HG03280 (cell line): Measurements from ENCODE around the gene HSP90AA1.

Experiments
- ATAC-seq: cut with Tn5 transposase; IDR thresholded peaks from one replicate; pipeline ENCODE4 v1.9.1; 2021; ENCODE audit warnings: mild to moderate bottlenecking, moderate library complexity; ENCODE audit not compliant: unreplicated experiment

Gene HSP90AA1

DNA sequence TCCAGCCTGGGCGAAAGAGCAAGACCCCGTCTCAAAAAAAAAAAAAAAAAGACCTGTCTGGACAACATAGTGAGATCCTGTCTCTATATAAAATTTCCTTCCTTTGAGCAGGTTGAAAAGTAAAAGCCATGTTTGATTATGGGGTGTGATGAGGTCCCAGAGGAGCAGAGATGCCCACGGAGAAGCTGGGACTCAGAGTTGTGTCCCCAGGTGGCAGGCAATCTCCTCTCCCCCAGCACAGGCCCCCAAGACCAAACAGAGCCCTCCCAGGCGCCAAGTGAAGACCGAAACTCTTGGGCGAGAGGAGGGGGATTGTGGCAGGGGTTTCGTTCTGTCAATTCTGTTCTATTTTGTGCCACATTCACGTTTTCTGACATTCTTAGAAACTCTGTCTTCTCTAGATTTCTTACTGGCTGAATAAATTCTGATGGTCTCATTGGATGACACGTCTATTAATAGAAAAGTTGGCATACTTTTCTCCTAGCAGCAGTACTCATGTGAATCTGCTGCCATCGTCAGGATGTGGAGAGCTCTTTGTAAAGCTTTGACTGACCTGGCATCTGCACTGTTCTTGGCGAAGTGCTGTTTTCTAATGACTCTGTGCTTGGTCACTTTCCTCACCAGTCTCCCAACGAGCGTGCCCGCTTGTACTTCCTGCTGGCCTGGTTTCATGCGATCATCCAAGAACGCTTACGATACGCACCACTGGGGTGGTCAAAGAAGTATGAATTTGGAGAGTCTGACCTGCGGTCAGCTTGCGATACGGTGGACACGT lies 43.4 kb downstream of the HSP90AA1 start:
- ATAC-seq = no peak

DNA sequence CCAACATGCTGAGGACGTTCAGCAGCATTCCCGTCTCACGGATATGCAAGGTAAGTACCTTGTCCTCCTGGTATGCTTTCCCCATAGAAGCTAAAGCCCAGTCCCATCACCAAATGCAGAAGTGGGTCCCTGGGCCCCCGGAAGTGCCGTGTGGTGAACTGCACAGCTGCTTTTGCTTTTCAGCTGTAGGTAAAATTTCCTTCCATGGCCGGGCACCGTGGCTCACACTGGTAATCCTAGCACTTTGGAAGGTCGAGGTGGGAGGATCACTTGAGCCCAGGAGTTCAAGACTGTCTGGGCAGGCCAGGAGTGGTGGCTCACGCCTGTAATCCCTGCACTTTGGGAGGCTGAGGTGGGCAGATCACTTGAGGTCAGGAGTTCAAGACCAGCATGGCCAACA lies 44.1 kb downstream of the HSP90AA1 start:
- no peak for ATAC-seq

DNA sequence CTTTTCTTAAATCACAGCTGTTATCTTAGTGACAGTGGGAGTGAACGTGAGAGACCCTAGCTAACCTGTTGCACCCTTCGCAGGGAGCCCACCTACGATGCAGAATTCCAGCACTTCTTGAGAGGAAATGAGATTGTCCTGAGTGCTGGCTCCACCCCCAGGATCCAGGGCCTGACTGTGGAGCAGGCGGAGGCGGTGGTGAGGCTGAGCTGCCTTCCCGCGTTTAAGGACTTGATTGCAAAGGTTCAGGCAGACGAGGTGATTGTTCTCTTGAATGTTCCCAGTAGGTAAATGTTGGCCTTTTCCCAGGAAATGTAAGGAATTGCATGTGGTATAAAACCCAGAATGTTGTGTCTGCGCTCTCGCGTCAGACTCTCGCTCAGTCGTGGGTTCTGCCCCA lies 46.7 kb downstream of the HSP90AA1 start:
- ATAC-seq = no peak

DNA sequence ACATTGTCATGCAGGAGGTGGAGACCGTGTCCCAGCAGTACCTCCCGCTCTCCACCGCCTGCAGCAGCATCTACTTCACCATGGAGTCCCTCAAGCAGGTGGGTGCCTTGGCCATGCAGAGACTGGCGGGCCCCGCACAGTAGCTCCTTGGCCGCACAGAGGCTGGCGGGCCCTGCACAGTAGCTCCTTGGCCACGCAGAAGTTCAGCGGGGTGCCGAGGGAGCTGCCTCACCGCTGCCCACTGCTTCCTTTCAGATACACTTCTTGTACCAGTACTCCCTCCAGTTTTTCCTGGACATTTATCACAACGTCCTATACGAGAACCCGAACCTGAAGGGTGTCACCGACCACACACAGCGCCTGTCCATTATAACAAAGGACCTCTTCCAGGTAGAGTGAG lies 47.7 kb downstream of the HSP90AA1 start:
- ATAC-seq = no peak

DNA sequence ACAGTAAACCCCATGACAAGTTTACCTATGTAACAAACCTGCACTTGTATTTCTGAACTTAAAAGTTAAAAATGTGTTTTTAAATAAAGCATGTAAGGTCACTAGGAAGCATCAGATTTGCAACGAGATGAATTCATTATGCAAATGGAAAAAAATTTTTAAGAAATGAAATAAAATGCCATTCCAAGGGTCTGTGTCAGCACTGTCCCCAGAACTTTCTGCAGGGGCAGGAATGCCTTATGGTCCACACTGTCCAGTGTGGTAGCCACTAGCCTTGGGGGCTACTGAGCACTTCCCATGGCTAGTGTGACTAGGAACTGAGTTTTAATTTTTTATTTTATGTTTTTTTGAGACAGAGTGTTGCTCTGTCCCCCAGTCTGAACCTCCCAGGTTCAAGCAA lies 49.2 kb downstream of the HSP90AA1 start:
- ATAC-seq = no peak

DNA sequence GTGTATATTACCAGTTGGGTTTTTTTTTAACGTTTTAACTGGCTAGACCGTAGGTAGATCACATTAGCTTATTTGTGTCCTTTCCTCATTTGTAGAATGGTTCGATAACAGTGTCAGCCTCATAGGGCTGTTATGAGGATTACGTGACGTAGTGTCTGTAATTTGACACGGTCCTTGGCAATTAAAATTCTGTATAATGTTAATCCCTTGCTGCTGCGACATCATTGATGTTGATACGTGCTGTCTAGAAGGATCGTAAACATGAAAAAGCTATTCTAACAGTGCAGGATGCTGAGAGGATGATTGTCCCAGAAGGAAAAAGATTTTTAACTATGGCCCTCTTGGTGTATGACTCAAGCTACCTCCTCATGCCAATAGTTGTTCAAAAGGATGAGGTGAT lies 50.9 kb downstream of the HSP90AA1 start:
- ATAC-seq = no peak

DNA sequence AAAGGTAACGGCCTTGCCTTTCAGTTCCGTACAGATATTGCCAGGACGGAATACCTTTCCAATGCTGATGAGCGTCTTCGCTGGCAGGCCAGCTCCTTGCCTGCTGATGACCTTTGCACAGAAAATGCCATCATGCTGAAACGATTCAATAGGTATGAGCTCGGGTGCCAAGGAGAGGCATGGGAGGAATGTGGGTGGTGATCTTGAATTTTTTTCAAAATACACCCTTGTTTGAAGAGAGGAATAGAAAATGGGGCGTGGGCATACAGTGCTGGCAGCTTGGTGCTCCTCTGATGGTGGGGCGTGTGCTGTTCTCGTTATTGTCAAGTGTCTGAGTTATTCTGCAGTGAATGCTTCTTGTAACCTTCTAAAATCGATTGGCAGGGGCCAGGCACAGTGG lies 52.5 kb downstream of the HSP90AA1 start:
- ATAC-seq = no peak

DNA sequence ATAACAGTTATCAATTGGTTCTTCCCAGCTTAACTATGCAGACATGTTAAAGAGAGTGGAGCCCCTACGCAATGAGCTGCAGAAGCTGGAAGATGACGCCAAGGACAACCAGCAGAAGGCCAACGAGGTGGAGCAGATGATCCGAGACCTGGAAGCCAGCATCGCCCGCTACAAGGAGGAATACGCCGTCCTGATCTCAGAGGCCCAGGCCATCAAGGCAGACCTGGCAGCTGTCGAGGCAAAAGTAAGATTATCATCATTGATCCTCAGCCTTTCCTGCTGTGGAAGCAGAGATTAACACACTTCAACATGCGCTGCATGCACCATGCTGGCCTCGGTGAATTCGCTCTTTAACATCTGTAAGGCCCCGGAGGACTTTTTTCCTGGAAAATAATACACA lies 53.6 kb downstream of the HSP90AA1 start:
- ATAC-seq = no peak
